LHCN-M2 (cell line): ENCODE results near the gene SPI1. TPM values are rescaled to one million over a fixed set of nuclear protein-coding genes. Genes with fewer than 3 reads are reported as not detected.

Source experiments
- DNase-seq: peaks from one replicate; pipeline ENCODE4 v3.0.0-alpha.2; 2012; ENCODE audit warnings: low read depth
- total RNA-seq: library from RNA; depleted of rRNA; stranded (reverse); fragments of >200 nt; gene quantifications from 2 replicates; pipeline ENCODE4 v1.2.3, GENCODE V29; 2014

Gene SPI1
- total RNA-seq, 1 experiment from 2014 or later, result not detected

GRCh38 chr11:47407746-47408590 lies 29.6 kb upstream of the SPI1 start, which contains the start of gene SLC39A13:
Gene SLC39A13, plus strand, starts transcription at chr11:47408590. Its CDS starts 1,505 bp downstream, at chr11:47410095.
- peak; percentile 95 for DNase-seq

DNA sequence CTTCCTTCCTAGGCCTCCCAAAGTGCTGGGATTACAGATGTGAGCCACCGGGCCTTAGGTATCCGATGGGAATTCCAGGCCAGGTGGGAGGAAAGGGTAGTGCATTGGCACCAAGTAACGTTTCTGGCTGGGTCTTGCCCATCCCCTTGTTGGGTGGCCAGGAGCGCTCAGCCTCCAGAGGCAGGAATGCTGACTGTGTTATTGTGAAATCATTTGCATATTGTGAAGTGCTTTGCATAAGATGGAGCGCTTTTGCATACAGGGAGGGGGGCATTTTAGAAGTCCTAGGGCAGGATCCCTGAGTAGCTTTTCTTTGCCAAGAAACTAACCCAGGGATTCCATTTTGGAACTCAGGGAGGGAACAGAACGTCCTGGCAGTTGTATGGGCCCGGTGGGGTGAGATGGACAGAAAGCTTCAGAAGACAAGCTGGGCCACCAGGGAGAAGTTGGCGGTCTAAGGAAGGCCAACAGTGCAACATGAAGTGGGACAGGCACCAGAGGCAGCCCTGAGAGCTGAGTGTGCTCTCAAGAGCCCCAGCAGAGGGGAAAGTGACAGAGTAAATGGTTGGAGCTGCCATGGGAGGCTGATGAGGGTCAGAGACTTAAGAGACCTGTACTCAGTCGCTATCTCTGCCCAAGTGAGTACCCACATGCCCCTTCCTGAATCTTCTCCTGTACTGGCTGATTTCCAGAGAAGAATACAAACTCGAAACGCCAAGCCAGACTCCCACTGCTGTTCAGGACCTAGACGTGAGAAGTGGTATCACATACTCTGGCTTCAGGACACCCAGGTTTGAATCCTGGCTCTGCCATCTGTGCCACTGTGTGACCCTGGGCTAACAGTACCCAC lies 28.8 kb upstream of the SPI1 start:
- no peak for DNase-seq

GRCh38 chr11:47403571-47403970 lies 25.2 kb upstream of the SPI1 start:
- no peak for DNase-seq

- DNase-seq, result no peak
These were observed 24.8 kb upstream of the SPI1 start for GRCh38 chr11:47403135-47403534.

DNA sequence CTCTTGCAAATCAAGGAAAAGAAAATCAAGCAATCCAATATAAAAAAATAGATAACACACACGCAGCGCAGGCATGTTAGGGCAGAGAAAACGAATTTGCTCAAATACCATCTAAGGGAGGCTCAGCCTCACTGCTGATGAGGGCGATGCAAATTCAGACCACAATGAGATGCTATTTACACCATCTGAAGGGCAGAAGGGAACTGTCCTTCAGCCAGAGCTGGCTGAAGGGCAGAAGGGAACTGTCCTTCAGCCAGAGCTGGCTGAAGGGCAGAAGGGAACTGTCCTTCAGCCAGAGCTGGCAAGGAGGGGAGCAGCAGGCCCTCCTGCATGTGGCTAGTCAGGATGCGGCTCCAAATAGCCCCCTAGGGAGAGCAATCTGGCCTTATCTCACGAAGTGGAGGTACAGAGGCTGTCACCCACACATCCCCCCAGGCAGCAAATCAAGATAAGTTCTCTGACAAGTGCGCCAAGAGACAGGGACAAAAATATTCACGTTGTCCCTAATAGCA lies 22.5 kb upstream of the SPI1 start:
- DNase-seq, result no peak

DNA sequence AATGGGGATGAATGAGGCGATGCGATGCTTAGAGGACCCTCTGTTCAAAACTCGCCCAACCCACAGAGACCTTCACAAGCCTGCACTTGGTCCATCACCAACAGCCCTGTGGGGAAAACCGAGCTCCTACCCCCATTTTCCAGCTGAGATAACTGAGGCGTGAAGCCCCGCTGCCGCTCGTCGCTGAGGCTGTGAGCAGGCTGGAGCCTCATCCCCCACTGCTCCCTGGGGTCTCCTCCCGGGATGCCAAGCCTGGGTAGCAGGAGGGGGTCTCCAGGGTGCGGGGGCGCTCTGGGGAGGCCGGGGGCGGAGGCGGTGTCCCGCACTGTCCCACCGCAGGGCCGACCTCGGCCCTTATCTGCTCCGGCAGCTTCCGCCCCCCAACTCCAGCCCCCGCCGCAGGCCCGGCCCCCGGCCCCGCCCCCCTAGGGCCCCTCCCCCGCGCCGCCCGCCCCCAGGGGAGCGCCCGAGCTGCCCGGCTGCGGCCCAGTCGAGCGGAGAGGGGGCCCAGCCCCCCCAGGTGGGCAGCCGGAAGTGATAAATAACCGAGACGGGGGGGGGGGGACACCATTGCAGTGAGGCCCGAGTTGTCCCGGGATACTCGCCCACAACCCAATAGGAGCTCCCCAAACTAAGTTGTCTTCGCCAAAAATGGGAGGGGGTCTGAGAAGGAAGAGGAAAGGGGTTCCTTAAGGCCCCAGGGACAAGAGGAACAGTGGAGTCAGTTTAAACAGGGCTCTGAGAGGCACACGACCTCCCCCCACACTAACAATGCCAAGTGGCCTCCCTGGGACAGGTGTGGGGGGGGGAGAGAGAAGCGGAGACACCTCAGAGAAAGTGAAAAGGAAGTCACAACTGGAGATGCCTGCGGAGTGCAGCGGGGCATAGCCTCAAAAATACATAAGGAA lies 21.8 kb upstream of the SPI1 start:
- DNase-seq, result no peak

- DNase-seq, result no peak
These were observed 20.2 kb upstream of the SPI1 start for GRCh38 chr11:47398551-47398950.

- DNase-seq, result no peak
These were observed 19.7 kb upstream of the SPI1 start for GRCh38 chr11:47398011-47398410.

GRCh38 chr11:47396049-47396320 lies 17.6 kb upstream of the SPI1 start:
- DNase-seq, result no peak

DNA sequence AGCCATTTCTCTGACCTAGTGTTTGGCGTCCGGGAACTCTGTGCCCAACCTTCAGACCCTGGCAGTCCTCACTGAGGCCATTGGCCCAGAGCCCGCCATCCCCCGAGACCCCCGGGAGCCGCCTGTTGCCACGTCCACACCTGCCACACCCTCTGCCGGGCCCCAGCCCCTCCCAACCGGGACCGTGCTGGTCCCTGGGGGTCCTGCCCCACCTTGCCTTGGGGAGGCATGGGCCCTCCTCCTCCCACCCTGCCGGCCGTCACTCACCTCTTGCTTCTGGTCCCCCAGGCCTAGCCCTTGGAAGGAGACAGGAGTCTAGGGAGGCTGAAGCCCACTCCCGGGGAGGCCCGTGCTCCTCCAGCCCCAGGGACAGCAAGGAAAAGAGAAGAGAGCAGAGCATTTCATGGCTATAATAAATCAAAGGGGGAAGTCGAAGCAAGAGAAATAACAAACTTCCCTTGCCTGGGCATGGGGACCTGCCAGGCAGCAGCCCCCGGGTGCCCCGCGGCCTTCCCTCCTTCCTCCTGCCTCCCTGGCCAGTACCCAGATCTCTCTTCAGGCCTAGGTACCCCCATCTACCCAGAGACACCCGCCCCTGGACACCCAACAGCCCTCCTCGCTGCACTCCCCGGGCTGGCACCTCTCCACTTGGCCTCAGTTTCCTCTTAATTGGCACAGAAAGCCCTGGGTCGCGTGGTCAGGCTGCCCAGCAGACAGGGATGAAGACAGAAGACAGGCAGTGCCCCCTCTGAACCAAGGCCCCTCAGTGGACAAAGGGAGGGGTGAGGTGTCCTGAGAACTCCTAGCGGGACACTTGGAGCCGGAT lies 17.1 kb upstream of the SPI1 start:
- DNase-seq, result no peak

- no peak for DNase-seq
These were observed 16.2 kb upstream of the SPI1 start for GRCh38 chr11:47394322-47395222.

DNA sequence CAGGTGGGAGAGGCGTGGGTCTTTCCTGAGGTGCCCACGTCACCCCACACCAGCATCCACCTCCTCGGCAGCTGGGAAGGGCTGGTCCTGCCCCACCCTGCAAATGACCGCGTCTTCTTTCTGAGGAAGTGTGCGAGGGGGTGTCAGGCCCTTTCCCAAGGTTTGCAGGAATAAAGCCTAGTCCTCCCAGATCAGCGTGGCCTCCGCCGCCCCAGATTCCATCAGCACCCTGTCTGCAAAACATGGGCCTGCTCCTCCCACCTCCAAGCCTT lies 15.6 kb upstream of the SPI1 start:
- no peak for DNase-seq

DNA sequence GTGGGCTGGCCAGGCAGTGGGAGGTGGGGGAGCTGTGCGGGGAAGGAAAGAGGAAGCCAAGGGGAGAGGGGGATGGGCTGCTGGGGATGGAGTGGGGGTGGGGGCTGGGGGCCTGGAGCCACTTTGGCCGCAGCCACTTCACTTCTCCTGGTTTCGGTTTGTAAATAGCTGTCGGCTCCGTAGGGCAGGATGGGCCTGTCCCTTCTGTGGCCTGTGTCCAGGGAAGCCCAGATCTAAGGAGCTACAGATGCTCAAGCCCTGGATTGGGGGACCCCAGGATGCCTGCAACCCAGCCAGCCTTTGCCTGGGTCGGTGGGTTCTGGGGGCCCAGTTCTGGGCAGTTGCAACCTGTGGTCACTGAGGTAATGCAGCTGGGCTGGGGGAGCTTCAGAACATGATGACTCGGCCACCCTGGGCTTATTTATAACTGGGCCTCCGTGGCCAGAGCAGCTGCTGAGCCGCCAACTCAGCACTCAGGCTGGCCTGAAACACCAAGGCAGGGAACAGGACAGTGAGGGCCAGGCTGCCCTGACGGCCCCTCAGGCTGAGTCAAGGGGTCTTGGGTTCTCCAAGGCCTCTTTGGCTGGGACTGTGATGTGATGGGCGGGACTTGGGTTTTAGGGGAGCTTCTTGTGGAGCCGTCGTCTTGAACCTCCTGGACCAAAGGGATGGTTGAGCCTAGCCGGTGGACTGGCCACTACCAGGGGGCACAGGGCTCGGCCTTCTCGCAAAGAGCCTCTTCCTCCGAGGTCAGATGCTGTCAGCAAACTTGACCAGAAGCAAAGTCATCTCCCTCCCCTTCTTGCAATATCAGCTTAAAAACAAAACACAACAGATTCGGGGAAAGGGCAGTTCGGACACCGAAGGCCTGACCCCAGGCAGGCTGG lies 15.1 kb upstream of the SPI1 start:
- DNase-seq, result peak; percentile 66

DNA sequence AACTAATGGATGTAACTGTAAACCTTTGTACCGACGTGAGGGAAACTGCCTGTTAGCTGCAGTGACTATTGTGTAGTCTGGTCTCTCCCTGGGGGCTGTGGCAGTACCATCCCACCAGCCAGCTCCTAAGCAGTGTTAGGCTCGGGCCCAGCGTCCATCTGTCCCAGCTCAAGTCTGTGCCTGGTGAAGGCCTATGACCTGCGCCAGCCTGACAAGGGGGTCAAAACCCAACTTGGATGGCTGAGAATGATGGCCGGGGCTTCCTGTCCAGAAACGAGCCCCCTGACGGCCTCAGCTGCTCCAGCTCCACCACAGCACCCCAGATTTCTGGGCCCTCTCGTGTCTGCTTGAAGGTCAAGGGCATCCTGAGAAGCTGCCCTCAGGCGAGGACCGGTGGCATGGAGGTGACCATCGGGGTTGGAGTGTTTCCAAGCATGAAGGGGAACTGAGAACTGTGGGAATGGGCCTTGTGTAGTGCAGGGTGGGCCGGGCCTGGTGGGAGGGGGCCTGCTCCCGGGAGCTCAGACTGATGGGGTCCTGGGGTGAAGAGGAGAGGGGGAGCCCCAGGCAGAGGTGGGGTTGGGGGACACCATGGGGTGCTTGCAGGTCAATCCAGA lies 14.3 kb upstream of the SPI1 start:
- DNase-seq, result no peak

- DNase-seq, result no peak
These were observed 13.5 kb upstream of the SPI1 start for GRCh38 chr11:47391711-47392432.

DNA sequence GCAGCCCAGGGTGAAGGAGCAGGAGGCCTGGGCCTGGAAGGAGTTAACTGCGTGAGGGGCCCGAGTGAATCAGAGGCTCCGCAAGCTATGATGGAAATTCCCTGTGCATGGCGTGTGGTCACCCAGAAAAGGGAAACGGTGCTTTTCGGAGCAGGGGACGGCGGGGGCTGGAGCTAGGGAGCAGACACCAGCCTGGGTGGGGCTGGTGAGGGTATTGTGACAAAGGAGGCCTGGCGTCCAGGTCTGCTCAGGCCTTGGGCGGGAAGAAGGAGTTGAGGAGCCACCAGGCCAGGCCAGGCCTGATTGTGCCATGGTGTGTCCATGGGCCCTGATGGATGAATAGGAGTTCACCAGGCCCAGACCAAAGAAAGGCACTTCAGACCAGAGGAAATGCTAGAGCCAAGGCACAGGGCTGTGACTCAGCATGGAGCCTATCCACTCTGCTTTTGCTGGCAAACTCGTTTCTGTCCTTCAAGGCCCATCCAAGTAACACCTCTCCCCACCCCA lies 12.8 kb upstream of the SPI1 start:
- no peak for DNase-seq

- DNase-seq, result no peak
These were observed 12.0 kb upstream of the SPI1 start for GRCh38 chr11:47390422-47390760.
